ENCODE measurements around the gene PCSK7.

- TF ChIP-seq CTCF (IDR thresholded peaks at IDR 0.05): no peak
- no peak for TF ChIP-seq POLR2A (IDR thresholded peaks at IDR 0.05)
Measured at GRCh38 chr11:117191680-117192400, 40.0 kb downstream of the PCSK7 start.
